AG09309 (cell line): ENCODE data around the gene ARHGEF9.

Source experiments
- DNase-seq: peaks from one replicate; pipeline ENCODE4 v3.0.0-alpha.2; 2010; ENCODE audit warnings: low read depth
- H3K4me3 ChIP-seq: 2 replicates; pipeline ENCODE4 v1.5.1; 2011; ENCODE audit warnings: mild to moderate bottlenecking, low read depth, low read length, moderate library complexity; ENCODE audit not compliant: control insufficient read depth
- TF ChIP-seq, protein P1 (sequence below): IDR thresholded peaks from 2 replicates; pipeline ENCODE4 v1.5.1; 2011; ENCODE audit warnings: mild to moderate bottlenecking, low read depth, low read length, inconsistent platforms; ENCODE audit not compliant: insufficient read depth, control insufficient read depth; ENCODE audit errors: missing control alignments

Gene ARHGEF9

DNA sequence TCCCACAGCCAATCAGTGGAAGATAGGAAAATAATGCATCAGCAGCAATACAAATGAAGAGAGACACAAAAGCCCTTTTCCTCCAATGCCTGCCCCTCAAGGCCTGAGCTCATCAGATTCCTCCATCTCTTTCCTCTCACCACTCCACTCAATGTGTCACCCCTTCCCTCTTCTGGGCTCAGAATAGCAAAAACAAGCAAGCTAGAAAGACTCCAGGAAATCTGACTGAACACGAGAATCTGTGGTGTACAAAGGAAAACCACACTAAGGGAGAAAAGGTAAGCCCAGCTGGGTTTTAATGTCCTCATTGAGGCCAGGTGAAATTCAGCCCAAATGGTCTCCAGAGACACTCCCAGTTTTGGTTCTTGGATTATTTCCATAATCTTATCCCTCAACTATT is 46.3 kb downstream of the ARHGEF9 start:
- H3K4me3 ChIP-seq, result no peak overlapping the region
- no peak for DNase-seq
- TF ChIP-seq, protein P1, sequence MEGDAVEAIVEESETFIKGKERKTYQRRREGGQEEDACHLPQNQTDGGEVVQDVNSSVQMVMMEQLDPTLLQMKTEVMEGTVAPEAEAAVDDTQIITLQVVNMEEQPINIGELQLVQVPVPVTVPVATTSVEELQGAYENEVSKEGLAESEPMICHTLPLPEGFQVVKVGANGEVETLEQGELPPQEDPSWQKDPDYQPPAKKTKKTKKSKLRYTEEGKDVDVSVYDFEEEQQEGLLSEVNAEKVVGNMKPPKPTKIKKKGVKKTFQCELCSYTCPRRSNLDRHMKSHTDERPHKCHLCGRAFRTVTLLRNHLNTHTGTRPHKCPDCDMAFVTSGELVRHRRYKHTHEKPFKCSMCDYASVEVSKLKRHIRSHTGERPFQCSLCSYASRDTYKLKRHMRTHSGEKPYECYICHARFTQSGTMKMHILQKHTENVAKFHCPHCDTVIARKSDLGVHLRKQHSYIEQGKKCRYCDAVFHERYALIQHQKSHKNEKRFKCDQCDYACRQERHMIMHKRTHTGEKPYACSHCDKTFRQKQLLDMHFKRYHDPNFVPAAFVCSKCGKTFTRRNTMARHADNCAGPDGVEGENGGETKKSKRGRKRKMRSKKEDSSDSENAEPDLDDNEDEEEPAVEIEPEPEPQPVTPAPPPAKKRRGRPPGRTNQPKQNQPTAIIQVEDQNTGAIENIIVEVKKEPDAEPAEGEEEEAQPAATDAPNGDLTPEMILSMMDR, result no peak

DNA sequence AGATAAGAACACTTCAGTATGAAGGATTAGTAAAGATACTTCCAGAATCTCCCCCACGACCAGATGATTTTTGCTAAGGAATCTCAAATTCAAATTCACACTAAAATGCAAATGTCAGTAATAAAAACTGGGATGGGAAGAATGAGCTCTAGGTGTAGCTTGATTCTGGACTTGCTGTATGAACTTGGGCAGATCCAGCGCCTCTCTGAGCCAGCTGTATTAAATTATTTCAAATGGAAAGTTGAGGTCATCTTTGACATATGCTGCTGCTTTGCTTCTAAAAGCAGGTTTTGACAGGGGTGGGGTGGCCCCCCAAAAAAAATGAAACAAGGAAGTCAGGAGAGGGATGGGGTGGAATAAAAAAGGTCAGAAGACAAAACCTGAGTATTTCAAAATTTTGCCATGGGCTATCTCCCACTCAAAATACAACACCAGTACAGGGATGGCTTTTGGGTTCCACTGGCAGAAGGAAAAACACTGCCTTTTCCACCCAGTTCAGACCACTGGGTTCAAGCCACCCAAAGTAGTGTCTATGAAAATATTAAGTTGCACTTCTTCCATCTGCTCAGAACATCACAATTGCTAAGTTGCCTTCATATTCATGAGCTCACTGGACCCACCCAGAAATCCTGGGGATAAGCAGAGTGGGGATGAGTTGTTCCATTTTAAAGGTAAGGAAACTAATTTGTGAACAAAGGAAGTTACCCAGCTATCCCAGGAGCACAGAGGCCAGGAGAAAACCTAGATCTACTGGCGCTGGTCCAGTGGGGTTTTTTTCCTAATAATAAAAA is 47.7 kb downstream of the ARHGEF9 start:
- no peak for DNase-seq
- TF ChIP-seq, protein P1, result no peak
- H3K4me3 ChIP-seq, result no peak overlapping the region

DNA sequence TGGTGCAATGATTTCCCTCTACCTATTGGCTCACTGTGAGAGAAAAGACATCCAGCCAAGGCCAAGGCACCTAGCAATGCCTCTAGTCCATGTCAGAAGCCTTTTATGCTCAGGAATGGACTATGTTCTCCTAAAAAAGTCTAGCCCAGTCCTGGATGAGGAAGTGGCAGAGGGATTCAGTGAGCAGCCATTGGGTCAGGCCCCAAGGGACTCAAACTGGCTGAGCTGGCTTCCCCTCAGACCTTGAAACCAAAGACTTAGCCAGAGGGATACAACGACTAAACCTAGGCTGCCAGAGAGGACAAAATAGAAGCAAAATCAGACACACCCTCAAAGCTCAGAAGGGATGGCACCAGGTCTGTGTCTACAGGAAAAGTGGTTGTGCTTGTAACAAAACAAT is 49.1 kb downstream of the ARHGEF9 start:
- no peak for DNase-seq
- TF ChIP-seq, protein P1, result no peak

DNA sequence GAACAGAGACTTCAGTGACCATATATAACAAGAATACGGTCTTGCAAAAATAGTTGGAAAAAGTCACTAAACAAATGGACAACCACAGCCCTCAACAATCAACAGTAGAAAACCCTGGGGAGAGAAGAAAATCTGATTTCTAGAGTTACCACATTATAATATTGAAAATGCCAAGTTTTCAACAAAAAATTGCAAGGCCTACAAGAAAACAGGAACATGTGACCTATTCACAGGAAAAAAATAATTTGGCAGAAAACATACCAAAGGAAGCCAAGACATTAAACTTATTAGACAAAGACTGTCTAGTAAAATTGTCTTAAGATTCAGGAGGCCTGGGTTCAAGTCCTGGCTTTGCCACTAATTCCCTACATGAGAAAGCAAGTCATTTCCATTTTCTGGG is 64.7 kb downstream of the ARHGEF9 start:
- DNase-seq, result no peak
- no peak overlapping the region for H3K4me3 ChIP-seq
- TF ChIP-seq, protein P1, result no peak

More for the DNA sequence above, 49.1 kb downstream of the ARHGEF9 start:
- H3K4me3 ChIP-seq, result no peak overlapping the region

DNA sequence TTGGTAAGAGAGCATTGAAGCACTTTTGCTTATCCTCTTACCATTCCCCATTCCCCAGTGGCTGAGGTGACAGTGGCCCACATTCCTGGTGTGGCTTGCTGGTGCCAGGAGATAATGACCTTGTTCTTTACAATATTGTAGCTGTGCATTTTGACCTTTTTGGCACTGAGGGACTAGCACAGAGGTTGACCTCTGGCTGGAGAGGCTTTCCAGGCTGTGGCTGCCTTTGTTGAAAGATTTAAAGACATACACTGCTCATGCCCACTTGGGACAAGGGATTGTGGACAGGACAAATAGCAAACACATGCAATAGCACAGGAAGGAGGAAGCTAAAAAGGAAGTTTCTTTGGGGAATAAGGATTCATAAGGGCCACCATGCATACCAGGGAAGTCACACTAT is 65.4 kb downstream of the ARHGEF9 start:
- H3K4me3 ChIP-seq, result no peak overlapping the region
- DNase-seq, result no peak
- TF ChIP-seq, protein P1, result no peak

DNA sequence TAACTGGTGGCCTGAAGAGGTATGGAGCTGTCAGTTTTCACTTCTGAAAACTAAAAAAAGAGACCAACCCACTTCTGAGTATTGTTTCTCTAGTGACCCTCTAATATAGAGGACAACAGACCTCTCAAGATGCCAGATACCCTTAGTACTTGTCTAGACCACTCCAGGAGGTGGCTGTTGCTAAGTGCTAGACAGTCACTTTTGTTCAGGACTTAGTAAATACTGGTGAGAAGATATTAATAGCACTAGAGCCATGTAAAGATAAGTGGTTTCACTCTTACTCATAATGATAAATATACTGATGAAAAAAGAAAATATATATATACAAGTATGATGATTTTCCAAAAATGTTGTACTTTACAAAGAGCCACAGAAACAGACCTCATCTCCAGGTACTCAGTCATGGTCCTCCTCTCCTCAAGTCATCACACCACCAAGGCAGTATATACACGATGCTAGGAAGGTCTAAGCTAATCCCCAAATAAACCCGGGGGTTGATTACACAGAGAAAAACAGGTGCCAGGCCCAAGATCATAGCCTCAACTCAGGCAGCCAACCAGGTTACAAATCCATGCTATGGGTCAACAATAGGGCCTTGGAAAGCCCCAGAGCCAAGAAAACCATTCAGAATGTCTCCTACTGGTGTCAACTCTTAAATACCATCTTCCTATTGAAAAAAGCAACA is 66.9 kb downstream of the ARHGEF9 start:
- DNase-seq, result no peak
- H3K4me3 ChIP-seq, result no peak overlapping the region
- TF ChIP-seq, protein P1, result no peak

DNA sequence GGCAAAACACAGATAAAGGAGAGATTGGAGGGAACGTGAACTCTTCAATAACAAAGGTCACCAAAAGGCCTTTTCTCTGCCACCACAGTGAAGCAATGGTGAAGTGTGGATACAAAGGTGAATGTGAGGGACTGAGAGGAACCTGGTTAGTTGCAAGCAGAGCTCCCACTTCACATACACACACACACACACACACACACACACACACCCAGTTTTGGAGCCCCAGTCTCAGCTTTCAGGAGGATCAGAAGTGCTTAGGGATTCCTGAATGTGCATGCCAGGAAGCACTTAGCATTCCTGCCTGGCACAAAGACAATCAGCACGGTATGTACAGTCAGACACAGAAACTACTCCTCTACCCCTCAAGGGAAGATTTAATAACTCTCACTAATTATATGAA is 71.5 kb downstream of the ARHGEF9 start:
- TF ChIP-seq, protein P1, result no peak
- H3K4me3 ChIP-seq, result no peak overlapping the region
- no peak for DNase-seq
